Measurements from ENCODE around the gene COPE. TPM values are rescaled to one million over a fixed set of nuclear protein-coding genes. Genes with fewer than 3 reads are reported as not detected.

COPE gene
- total RNA-seq, 1 donor from 2014 or later: 128 TPM

DNA sequence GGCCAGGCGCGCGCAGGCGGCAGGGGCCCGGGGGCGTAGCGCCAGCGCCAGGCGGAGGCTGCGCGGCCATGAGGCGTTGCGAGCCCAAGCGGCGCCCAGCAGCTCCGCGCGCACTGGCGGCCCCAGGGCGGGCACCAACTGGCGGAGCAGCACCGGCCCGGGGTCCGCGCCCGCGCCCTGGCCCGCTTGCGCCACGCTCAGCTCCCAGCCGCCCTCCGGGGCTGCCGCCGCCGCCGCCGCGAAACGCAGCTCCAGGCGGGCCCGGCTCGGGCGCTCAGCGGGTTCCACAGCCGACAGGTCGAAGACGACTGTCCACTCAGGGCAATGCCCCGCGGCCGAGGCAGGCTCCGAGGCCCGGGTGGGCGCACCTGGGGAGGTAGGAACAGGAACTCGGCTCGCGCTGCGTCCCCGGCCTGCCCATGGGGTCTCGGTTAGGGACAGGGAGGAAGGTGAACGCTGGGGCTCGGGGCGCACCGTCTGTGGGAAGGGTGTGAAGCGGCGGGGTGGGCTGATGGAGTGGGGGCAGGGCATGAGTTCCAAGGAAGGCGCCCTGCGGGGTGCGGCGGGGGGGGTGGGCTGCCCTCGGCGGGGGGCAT is 50.1 kb downstream of the COPE start:
- Histone ChIP-seq H3K36me3 (peaks cover 36% of the 10 kb centered on the region), H3K27ac (replicated peaks) (no peak overlapping the region), H3K9me3 (replicated peaks) (no peaks in the 10 kb centered on the region), H3K27me3 (ENCODE audit: low read depth) (peaks cover 43% of the 10 kb centered on the region), H3K4me3 (peak overlapping the region; percentile 40), H3K4me1 (peaks cover 25% of the 10 kb centered on the region)
- intact Hi-C loops (cut with micrococcal nuclease): no loop called here
- TF ChIP-seq, protein P1, sequence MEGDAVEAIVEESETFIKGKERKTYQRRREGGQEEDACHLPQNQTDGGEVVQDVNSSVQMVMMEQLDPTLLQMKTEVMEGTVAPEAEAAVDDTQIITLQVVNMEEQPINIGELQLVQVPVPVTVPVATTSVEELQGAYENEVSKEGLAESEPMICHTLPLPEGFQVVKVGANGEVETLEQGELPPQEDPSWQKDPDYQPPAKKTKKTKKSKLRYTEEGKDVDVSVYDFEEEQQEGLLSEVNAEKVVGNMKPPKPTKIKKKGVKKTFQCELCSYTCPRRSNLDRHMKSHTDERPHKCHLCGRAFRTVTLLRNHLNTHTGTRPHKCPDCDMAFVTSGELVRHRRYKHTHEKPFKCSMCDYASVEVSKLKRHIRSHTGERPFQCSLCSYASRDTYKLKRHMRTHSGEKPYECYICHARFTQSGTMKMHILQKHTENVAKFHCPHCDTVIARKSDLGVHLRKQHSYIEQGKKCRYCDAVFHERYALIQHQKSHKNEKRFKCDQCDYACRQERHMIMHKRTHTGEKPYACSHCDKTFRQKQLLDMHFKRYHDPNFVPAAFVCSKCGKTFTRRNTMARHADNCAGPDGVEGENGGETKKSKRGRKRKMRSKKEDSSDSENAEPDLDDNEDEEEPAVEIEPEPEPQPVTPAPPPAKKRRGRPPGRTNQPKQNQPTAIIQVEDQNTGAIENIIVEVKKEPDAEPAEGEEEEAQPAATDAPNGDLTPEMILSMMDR (IDR thresholded peaks at IDR 0.05; ENCODE audit: borderline replicate concordance): no peak
- no peak for DNase-seq

DNA sequence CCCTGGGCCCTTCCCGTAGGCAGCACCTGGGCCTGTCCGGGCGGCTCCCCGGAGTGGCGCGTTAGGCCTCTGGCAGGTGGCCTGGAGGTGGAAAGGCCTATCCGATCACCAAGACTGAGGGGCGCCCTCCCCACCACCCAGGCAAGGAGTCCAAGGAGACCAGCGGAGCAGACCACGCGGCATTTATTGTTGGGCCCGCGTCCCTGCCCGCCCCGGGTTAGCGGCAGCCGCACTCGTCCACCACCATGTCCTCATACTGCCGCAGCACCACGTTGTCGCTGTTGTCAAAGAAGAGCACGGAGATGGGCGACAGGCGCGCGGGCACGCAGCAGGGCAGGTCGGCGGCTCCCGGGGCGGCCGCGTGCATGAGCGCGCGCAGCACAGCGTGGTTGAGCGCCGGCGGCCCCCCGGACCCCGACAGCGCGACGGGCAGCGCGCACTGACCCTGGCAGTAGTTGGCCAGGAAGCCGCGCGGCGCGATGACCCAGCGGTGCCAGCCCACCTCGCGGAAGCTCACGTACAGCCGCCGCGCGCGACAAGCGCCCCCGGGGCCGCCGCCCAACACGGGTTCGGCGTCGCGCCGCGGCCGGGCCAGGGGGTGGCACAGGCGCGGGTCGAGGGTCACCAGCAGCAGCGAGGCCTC is 50.7 kb downstream of the COPE start:
- TF ChIP-seq, protein P1 (IDR thresholded peaks at IDR 0.05; ENCODE audit: borderline replicate concordance): peak; percentile 12
- Histone ChIP-seq H3K4me1 (peaks cover 25% of the 10 kb centered on the region), H3K9me3 (replicated peaks) (no peaks in the 10 kb centered on the region), H3K27ac (replicated peaks) (no peak overlapping the region), H3K27me3 (ENCODE audit: low read depth) (peaks cover 39% of the 10 kb centered on the region), H3K4me3 (peak overlapping the region; percentile 36), H3K36me3 (peaks cover 42% of the 10 kb centered on the region)
- no peak for DNase-seq
- intact Hi-C loops (cut with micrococcal nuclease): no loop called here

DNA sequence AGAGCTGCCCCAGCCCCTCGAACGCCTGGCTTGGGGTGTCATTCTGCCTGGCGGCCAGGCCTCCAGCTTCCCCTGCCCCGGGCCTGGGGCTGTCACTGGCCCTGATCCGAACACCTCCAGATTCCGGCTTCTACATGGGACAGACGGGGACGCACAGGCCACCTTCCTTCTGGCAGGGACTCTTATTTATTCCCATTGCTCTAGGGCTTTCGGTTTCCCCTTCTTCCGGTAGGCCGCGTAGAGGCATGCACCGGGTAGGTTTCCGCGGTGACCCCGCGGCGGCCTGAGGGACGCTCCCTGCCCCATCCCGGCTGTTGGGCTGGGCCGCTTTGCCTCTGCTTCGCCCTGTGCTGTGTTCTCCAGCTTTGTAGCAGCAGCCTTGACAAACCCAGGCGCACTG is 51.4 kb downstream of the COPE start:
- TF ChIP-seq, protein P1 (IDR thresholded peaks at IDR 0.05; ENCODE audit: borderline replicate concordance): no peak
- Histone ChIP-seq H3K27me3 (ENCODE audit: low read depth) (peaks cover 36% of the 10 kb centered on the region), H3K4me3 (no peak overlapping the region), H3K27ac (replicated peaks) (no peak overlapping the region), H3K36me3 (peaks cover 50% of the 10 kb centered on the region), H3K4me1 (peaks cover 25% of the 10 kb centered on the region), H3K9me3 (replicated peaks) (no peaks in the 10 kb centered on the region)
- DNase-seq: no peak
- intact Hi-C loops (cut with micrococcal nuclease): no loop called here

DNA sequence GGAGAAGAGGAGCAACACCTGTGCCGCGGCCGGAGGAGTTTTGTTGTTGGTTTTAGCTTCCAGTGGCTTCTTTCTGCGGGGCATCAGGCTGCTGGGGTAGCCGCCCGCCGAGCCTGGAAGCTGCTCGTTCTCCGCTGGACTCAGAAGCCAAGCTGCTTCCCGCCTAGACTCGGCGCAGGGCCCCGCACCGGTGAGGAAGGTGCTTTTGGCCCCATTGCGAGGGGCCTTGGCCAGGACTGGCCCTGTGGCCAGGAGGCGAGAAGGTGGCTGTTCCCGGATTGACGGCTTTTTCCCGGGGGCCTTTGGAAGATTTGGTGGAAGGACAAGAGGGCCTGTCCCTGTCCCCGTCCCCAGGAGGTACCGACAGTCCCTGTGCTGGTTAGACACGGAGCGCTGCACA is 52.0 kb downstream of the COPE start:
- Histone ChIP-seq H3K4me3 (no peak overlapping the region), H3K36me3 (peaks cover 55% of the 10 kb centered on the region), H3K4me1 (peaks cover 25% of the 10 kb centered on the region), H3K27me3 (ENCODE audit: low read depth) (peaks cover 31% of the 10 kb centered on the region), H3K9me3 (replicated peaks) (no peaks in the 10 kb centered on the region), H3K27ac (replicated peaks) (no peak overlapping the region)
- intact Hi-C loops (cut with micrococcal nuclease): no loop called here
- TF ChIP-seq, protein P1 (IDR thresholded peaks at IDR 0.05; ENCODE audit: borderline replicate concordance): no peak
- DNase-seq: no peak

DNA sequence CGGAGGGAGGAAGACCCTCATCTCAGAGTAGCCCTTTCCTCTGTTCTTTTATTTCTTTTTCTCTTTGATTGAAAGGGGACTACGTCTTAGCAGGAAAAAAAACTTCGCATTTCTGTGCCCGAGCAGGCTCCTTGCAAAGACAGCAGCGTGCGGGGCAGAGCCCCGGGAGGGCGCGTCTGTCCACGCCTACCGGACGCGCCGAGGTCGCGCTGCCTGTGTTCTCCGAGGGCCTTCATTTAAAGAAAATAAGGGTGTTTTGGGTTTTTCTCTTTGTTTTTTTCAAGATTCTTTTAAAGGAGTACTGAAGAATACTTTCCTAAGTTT is 52.4 kb downstream of the COPE start:
- intact Hi-C loops (cut with micrococcal nuclease): no loop called here
- H3K4me1 ChIP-seq: peaks cover 25% of the 10 kb centered on the region
- H3K36me3 ChIP-seq: peaks cover 60% of the 10 kb centered on the region
- H3K4me3 ChIP-seq: no peak overlapping the region
- no peaks in the 10 kb centered on the region for H3K9me3 ChIP-seq (replicated peaks)
- TF ChIP-seq, protein P1 (IDR thresholded peaks at IDR 0.05; ENCODE audit: borderline replicate concordance): peak; percentile 51
- peaks cover 27% of the 10 kb centered on the region for H3K27me3 ChIP-seq (ENCODE audit: low read depth)
- H3K27ac ChIP-seq (replicated peaks): no peak overlapping the region
- DNase-seq: no peak
